H1 (cell line): ENCODE data around the gene ALOX15B. TPM values are rescaled to one million over a fixed set of nuclear protein-coding genes. Genes with fewer than 3 reads are reported as not detected.
"Not testable (repeated sequence)": the region's sequence is repeated elsewhere in the genome, so short reads cannot be mapped to it uniquely, and the experiment has no call there.

ENCODE experiments used
- CTCF ChIA-PET: fragments of 300-600 bp; sonication (Branson Sonifier 250); formaldehyde crosslinking; loops from one replicate; lab custom pipeline; 2021; ENCODE audit not compliant: partially characterized antibody; lab: Charles Lee
- POLR2A ChIA-PET: fragments of 300-600 bp; sonication (Branson Sonifier 250); formaldehyde crosslinking; loops from one replicate; lab custom pipeline; 2021; ENCODE audit warnings: inconsistent platforms; ENCODE audit not compliant: partially characterized antibody; lab: Charles Lee
- DNase-seq, 2 experiments: peaks; one replicate each; pipeline versions ENCODE4 v3.0.0 to v3.0.0-alpha.2; 2010 to 2022; ENCODE audit warnings: low spot score in 2 of 2, low read depth in 1 of 2, mixed read lengths in 1 of 2
- FAIRE-seq: peaks from 2 replicates; lab custom pipeline; 2011; peaks lifted over from hg19 to GRCh38; lab: Jason Lieb, UNC
- H2AFZ ChIP-seq: 2 replicates; pipeline ENCODE4 v1.8.1; 2012; ENCODE audit warnings: low read length, inconsistent platforms
- H2AK5ac ChIP-seq: 2 replicates; pipeline ENCODE4 v1.6.1; 2013; ENCODE audit warnings: low read depth, low read length
- H2BK120ac ChIP-seq: replicated peaks from 2 replicates; pipeline ENCODE3; 2013; ENCODE audit warnings: low read depth, low read length, inconsistent platforms
- H2BK12ac ChIP-seq: 2 replicates; pipeline ENCODE4 v1.6.1; 2013; ENCODE audit warnings: low read depth, low read length
- H2BK15ac ChIP-seq: 2 replicates; pipeline ENCODE4 v1.6.1; 2013; ENCODE audit warnings: low read length
- H2BK20ac ChIP-seq: 2 replicates; pipeline ENCODE4 v1.6.1; 2013; ENCODE audit warnings: low read length
- H2BK5ac ChIP-seq: 2 replicates; pipeline ENCODE4 v1.6.1; 2013; ENCODE audit warnings: low read depth, low read length
- H3K14ac ChIP-seq: 2 replicates; pipeline ENCODE4 v1.6.1; 2013; ENCODE audit warnings: inconsistent platforms; ENCODE audit not compliant: insufficient read length
- H3K18ac ChIP-seq: 2 replicates; pipeline ENCODE4 v1.6.1; 2013; ENCODE audit warnings: low read length; ENCODE audit errors: extremely low read depth
- H3K23ac ChIP-seq: 2 replicates; pipeline ENCODE4 v1.6.1; 2013; ENCODE audit warnings: inconsistent platforms; ENCODE audit not compliant: insufficient read length
- H3K23me2 ChIP-seq: 2 replicates; pipeline ENCODE4 v1.6.1; 2013; ENCODE audit warnings: low read depth, low read length
- H3K27ac ChIP-seq: 2 replicates; pipeline ENCODE4 v1.6.1; 2011; ENCODE audit warnings: low read depth, low read length, inconsistent platforms
- H3K27me3 ChIP-seq, 4 experiments: replicated peaks in 1 of 4; 1 replicate in 1 of 4; 2 replicates in 3 of 4; pipeline versions ENCODE4 v1.6.1 to v1.8.1; 2011 to 2013; ENCODE audit warnings: low read length in 3 of 4, mild to moderate bottlenecking in 3 of 4, inconsistent platforms in 2 of 4, mixed read lengths in 2 of 4, moderate library complexity in 1 of 4; ENCODE audit not compliant: control insufficient read depth in 3 of 4, insufficient read depth in 3 of 4; ENCODE audit errors: extremely low read depth in 1 of 4
- H3K36me3 ChIP-seq, 4 experiments: 2 replicates each; pipeline versions ENCODE4 v1.6.1 to v1.8.1; 2011 to 2013; ENCODE audit warnings: mild to moderate bottlenecking in 4 of 4, low read length in 3 of 4, moderate library complexity in 2 of 4, control low read depth in 1 of 4, inconsistent platforms in 1 of 4; ENCODE audit not compliant: insufficient read depth in 4 of 4, control insufficient read depth in 2 of 4
- H3K4ac ChIP-seq: replicated peaks from 2 replicates; pipeline ENCODE3; 2013; ENCODE audit warnings: low read length, low read depth, mixed read lengths, inconsistent platforms; ENCODE audit not compliant: insufficient read length
- H3K4me1 ChIP-seq, 4 experiments: replicated peaks in 1 of 4; 1 replicate in 1 of 4; 2 replicates in 3 of 4; pipeline versions ENCODE4 v1.6.1 to v1.8.1; 2011 to 2013; ENCODE audit warnings: low read length in 3 of 4, inconsistent platforms in 2 of 4, mixed read lengths in 1 of 4; ENCODE audit not compliant: insufficient read depth in 4 of 4, control insufficient read depth in 3 of 4
- H3K4me2 ChIP-seq, 2 experiments: 2 replicates each; pipeline versions ENCODE4 v1.6.1 to v1.8.1; 2011 to 2013; ENCODE audit warnings: low read depth in 2 of 2, low read length in 2 of 2, control low read depth in 1 of 2, inconsistent platforms in 1 of 2, mild to moderate bottlenecking in 1 of 2; ENCODE audit not compliant: insufficient read depth in 1 of 2
- H3K4me3 ChIP-seq, 4 experiments: fragments of 200-600, 300-600 bp in 1 of 4; sonication (generic), shearing (Covaris generic), sonication (Bioruptor Twin) in 1 of 4; 2 replicates each; pipeline versions ENCODE4 v1.5.1 to v1.8.1; 2011 to 2016; ENCODE audit warnings: low read length in 4 of 4, low read depth in 3 of 4, control low read depth in 2 of 4, inconsistent platforms in 2 of 4, mild to moderate bottlenecking in 2 of 4, mixed read lengths in 1 of 4, moderate library complexity in 1 of 4; ENCODE audit not compliant: insufficient read depth in 2 of 4; ENCODE audit errors: extremely low read depth in 1 of 4
- H3K56ac ChIP-seq: replicated peaks from 2 replicates; pipeline ENCODE3; 2013; ENCODE audit warnings: low read depth, mild to moderate bottlenecking, mixed read lengths, low read length, inconsistent platforms; ENCODE audit not compliant: insufficient read length
- H3K79me1 ChIP-seq: 2 replicates; pipeline ENCODE4 v1.6.1; 2013; ENCODE audit warnings: low read depth, low read length, control low read depth
- H3K79me2 ChIP-seq, 2 experiments: 2 replicates each; pipeline versions ENCODE4 v1.6.1 to v1.8.1; 2012 to 2013; ENCODE audit warnings: low read length in 2 of 2, mild to moderate bottlenecking in 2 of 2, inconsistent platforms in 1 of 2; ENCODE audit not compliant: insufficient read depth in 2 of 2, control insufficient read depth in 1 of 2
- H3K9ac ChIP-seq, 4 experiments: replicated peaks in 1 of 4; 1 replicate in 1 of 4; 2 replicates in 3 of 4; pipeline versions ENCODE4 v1.6.1 to v1.8.1; 2011 to 2013; ENCODE audit warnings: low read depth in 3 of 4, low read length in 3 of 4, control low read depth in 2 of 4, mild to moderate bottlenecking in 2 of 4, moderate library complexity in 2 of 4, inconsistent platforms in 1 of 4; ENCODE audit errors: extremely low read depth in 1 of 4
- H3K9me3 ChIP-seq, 2 experiments: 2 replicates each; pipeline versions ENCODE4 v1.6.1 to v1.8.1; 2012 to 2013; ENCODE audit warnings: mild to moderate bottlenecking in 2 of 2, moderate library complexity in 2 of 2, control low read depth in 1 of 2, inconsistent platforms in 1 of 2, low read depth in 1 of 2, low read length in 1 of 2, mixed read lengths in 1 of 2; ENCODE audit not compliant: insufficient read depth in 2 of 2
- H4K20me1 ChIP-seq, 2 experiments: replicated peaks in 1 of 2; 2 replicates each; pipeline versions ENCODE3 to v1.8.1; 2011 to 2013; ENCODE audit warnings: inconsistent platforms in 2 of 2, low read length in 2 of 2, mild to moderate bottlenecking in 1 of 2; ENCODE audit not compliant: insufficient read depth in 2 of 2, control insufficient read depth in 1 of 2
- H4K5ac ChIP-seq: 2 replicates; pipeline ENCODE4 v1.6.1; 2013; ENCODE audit warnings: low read length, low read depth, mixed read lengths, inconsistent platforms; ENCODE audit not compliant: insufficient read length
- H4K8ac ChIP-seq: 2 replicates; pipeline ENCODE4 v1.8.0; 2013; ENCODE audit warnings: mild to moderate bottlenecking, moderate library complexity, low read length, inconsistent platforms; ENCODE audit not compliant: insufficient read depth; ENCODE audit errors: extremely low read depth
- H4K91ac ChIP-seq: replicated peaks from 2 replicates; pipeline ENCODE3; 2013; ENCODE audit warnings: low read length, mixed read lengths, inconsistent platforms; ENCODE audit not compliant: insufficient read length
- CEBPB ChIP-seq: IDR thresholded peaks from 2 replicates; pipeline ENCODE4 v1.6.1; 2012; ENCODE audit warnings: low read depth, low read length
- WGBS, 2 experiments: shearing (Covaris generic) in 1 of 2; methylation state at CpG; one replicate each; pipeline versions ENCODE4 v1.1.6 to v1.1.7; 2013 to 2015; ENCODE audit warnings: low lambda C conversion rate in 2 of 2, mixed read lengths in 2 of 2, inconsistent platforms in 1 of 2, low coverage in 1 of 2, missing lambda C conversion rate in 1 of 2; ENCODE audit not compliant: insufficient replicate concordance in 2 of 2, insufficient coverage in 1 of 2, insufficient read length in 1 of 2; ENCODE audit errors: extremely low coverage in 1 of 2, missing lambda C conversion rate in 1 of 2; 5-methylcytosine and 5-hydroxymethylcytosine counted together
- polyA plus RNA-seq, 7 experiments: library from polyadenylated mRNA; depleted of rRNA in 3 of 7; stranded (reverse) in 5 of 7; unstranded in 2 of 7; fragments of >200 nt in 5 of 7; fragments of 200-250 nt in 2 of 7; gene quantifications; 1 replicate in 5 of 7; 2 replicates in 1 of 7; 4 replicates in 1 of 7; pipeline versions ENCODE4 v1.2.1 to v1.2.3, GENCODE V29; 2011 to 2013; ENCODE audit warnings: missing spikeins in 2 of 7, mixed read lengths in 2 of 7
- total RNA-seq: library from RNA; stranded (reverse); fragmentation: NEBNext Ultra II Directional; extraction: Animal tissue kit (Norgen Biotek cat#: 25700); gene quantifications from 2 replicates; pipeline ENCODE4 v1.2.1, GENCODE V29; 2021

Gene ALOX15B
- total and polyA plus RNA-seq, 2 of the 8 experiments (the other 6 are each of a cell fraction or from before 2014, with no cell fraction given), result 0.63 to 0.91 TPM

DNA sequence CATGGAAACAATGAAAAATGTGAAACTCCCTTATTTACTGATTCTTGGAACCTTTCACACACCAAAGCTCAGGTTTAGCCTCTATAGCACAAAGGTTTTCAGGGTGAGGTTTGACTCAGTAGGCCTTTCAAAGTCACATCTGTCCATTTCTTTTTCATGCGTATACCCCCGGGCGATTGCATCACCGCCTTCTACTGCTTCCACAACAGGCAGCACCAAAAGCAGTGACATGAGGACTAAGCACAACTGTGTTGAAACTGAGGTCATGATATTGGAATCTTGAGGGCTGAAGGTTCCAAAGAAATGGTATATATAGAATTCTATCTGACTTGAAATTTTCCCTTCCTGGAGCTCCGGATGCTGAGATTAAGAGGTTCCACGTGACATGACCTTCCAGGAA, 14.7 kb upstream of the ALOX15B start:
- not testable (repeated sequence) for H3K4me2 ChIP-seq, H2BK20ac ChIP-seq, H3K9ac ChIP-seq, H3K23ac ChIP-seq, H3K27ac ChIP-seq, H3K36me3 ChIP-seq, H2AK5ac ChIP-seq, FAIRE-seq, H3K4me3 ChIP-seq, H2BK15ac ChIP-seq, H4K8ac ChIP-seq, H4K20me1 ChIP-seq, H3K56ac ChIP-seq, H3K4me1 ChIP-seq, H3K14ac ChIP-seq, H2BK120ac ChIP-seq, H3K9me3 ChIP-seq, H4K5ac ChIP-seq, H2BK12ac ChIP-seq, H2AFZ ChIP-seq, H3K79me1 ChIP-seq, H3K27me3 ChIP-seq, DNase-seq, H3K18ac ChIP-seq, H3K23me2 ChIP-seq, H4K91ac ChIP-seq, H2BK5ac ChIP-seq, H3K79me2 ChIP-seq, H3K4ac ChIP-seq
- 90% methylated on average over 6 of the region's 6 CpGs; no CpG with 5 or more reads in 1 of the 2 experiments for WGBS, 2 experiments
- CTCF ChIA-PET, result interaction anchor here (1.3 to 3.1 kb wide), 6 partner anchors 11 to 162 kb away, joined by 3 to 14 read pairs (median 4); no protein-coding TSS in a partner anchor
- POLR2A ChIA-PET, result interaction anchor here (1.1 kb wide), 1 partner anchor 16 kb away, joined by 3 read pairs; no protein-coding TSS in a partner anchor
- peak; percentile 32; the same call in 1 of the 2 replicates for TF ChIP-seq CEBPB
